ENCODE data around the gene WDR31.

The WDR31 gene

GRCh38 chr9:113267911-113268566 lies 72.0 kb downstream of the WDR31 start:
- TF ChIP-seq CTCF (IDR thresholded peaks at IDR 0.05; ENCODE audit: low read depth, low read length), result no peak
- no peak for DNase-seq (ENCODE audit: extremely low read depth, low read depth)

DNA sequence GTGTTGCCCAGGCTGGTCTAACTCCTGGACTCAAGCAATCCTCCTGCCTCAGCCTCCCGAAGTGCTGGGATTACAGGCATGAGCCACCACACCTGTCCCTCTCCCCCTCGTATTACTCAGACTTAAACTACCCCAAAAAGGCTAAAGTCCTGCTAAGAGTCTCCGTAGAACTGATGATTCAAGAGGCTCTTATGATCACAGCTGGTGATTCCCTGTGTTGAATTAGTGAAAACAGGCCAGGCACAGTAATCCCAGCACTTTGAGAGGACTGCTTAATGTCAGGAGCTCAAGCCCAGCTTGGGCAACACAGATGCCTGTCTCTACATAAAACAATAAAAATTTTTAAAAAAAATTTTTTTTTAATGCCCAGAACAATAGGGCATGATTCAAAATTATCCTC lies 73.9 kb downstream of the WDR31 start:
- no peak for DNase-seq (ENCODE audit: extremely low read depth, low read depth)
- no peak for TF ChIP-seq CTCF (IDR thresholded peaks at IDR 0.05; ENCODE audit: low read depth, low read length)

Measured in AG09319 (cell line).